Smooth muscle cell (in vitro differentiated cells): ENCODE results near the gene EFNA2. TPM values are rescaled to one million over a fixed set of nuclear protein-coding genes. Genes with fewer than 3 reads are reported as not detected.
A peak's percentile ranks its signal among the peaks of the same experiment; 100 is the strongest.
"Not testable (repeated sequence)": the region's sequence is repeated elsewhere in the genome, so short reads cannot be mapped to it uniquely, and the experiment has no call there.

ENCODE experiments used
- DNase-seq: peaks from one replicate; lab custom pipeline; 2025; ENCODE audit not compliant: unreplicated experiment; lab: John Stamatoyannopoulos, UW
- H2AFZ ChIP-seq: fragments of 200-600 bp; sonication (generic); 2 replicates; pipeline ENCODE4 v1.6.0; 2016; ENCODE audit warnings: antibody characterized with exemption, low read depth, mild to moderate bottlenecking
- H3F3A ChIP-seq: fragments of 200-600 bp; sonication (generic); 2 replicates; pipeline ENCODE4 v1.6.0; 2017; ENCODE audit warnings: antibody characterized with exemption, low read depth
- H3K27ac ChIP-seq: fragments of 200-600 bp; sonication (generic); 2 replicates; pipeline ENCODE4 v1.5.1; 2016; ENCODE audit warnings: low read depth, mild to moderate bottlenecking
- H3K27me3 ChIP-seq: fragments of 200-600 bp; sonication (generic); 2 replicates; pipeline ENCODE4 v1.6.1; 2016; ENCODE audit warnings: low read depth, mild to moderate bottlenecking
- H3K36me3 ChIP-seq: fragments of 200-600 bp; sonication (generic); 2 replicates; pipeline ENCODE4 v1.5.1; 2016; ENCODE audit warnings: low read depth
- H3K4me1 ChIP-seq: fragments of 200-600 bp; sonication (generic); 2 replicates; pipeline ENCODE4 v1.5.1; 2016; ENCODE audit warnings: low read depth
- H3K4me2 ChIP-seq: fragments of 200-600 bp; sonication (generic); 2 replicates; pipeline ENCODE4 v1.6.0; 2016; ENCODE audit warnings: mild to moderate bottlenecking
- H3K4me3 ChIP-seq: fragments of 200-600 bp; sonication (generic); 2 replicates; pipeline ENCODE4 v1.5.1; 2016; ENCODE audit warnings: mild to moderate bottlenecking
- H3K79me2 ChIP-seq: fragments of 200-600 bp; sonication (generic); 2 replicates; pipeline ENCODE4 v1.6.0; 2016; ENCODE audit warnings: low read depth, mild to moderate bottlenecking
- H3K9ac ChIP-seq: fragments of 200-600 bp; sonication (generic); 2 replicates; pipeline ENCODE4 v1.6.0; 2016; ENCODE audit warnings: low read depth
- H3K9me3 ChIP-seq: fragments of 200-600 bp; sonication (generic); replicated peaks from 2 replicates; pipeline ENCODE4 v1.5.1; 2016; ENCODE audit warnings: low read depth
- H4K20me1 ChIP-seq: fragments of 200-600 bp; sonication (generic); 2 replicates; pipeline ENCODE4 v1.6.0; 2016; ENCODE audit warnings: low read depth
- WGBS: methylation state at CpG from one replicate; pipeline ENCODE4 v1.1.7; 2016; ENCODE audit warnings: low lambda C conversion rate; 5-methylcytosine and 5-hydroxymethylcytosine counted together
- polyA plus RNA-seq: library from polyadenylated mRNA; unstranded; fragments of >200 nt; fragmentation: Nextera tagmentation; extraction: Ambion mirVana; gene quantifications from 2 replicates; pipeline ENCODE4 v1.2.1, GENCODE V29; 2016
- total RNA-seq: library from RNA; depleted of rRNA; stranded (reverse); fragments of >200 nt; gene quantifications from 2 replicates; pipeline ENCODE4 v1.2.3, GENCODE V29; 2014
- TF ChIP-seq, protein P1 (sequence below): fragments of 200-600 bp; sonication (generic); IDR thresholded peaks from 2 replicates; pipeline ENCODE4 v1.5.1; 2017; ENCODE audit warnings: borderline replicate concordance, mild to moderate bottlenecking, antibody characterized with exemption; ENCODE audit not compliant: insufficient read depth, poor library complexity, severe bottlenecking

Gene EFNA2
- total and polyA plus RNA-seq, 2 experiments from 2014 or later, result 0.89 to 6.2 TPM

DNA sequence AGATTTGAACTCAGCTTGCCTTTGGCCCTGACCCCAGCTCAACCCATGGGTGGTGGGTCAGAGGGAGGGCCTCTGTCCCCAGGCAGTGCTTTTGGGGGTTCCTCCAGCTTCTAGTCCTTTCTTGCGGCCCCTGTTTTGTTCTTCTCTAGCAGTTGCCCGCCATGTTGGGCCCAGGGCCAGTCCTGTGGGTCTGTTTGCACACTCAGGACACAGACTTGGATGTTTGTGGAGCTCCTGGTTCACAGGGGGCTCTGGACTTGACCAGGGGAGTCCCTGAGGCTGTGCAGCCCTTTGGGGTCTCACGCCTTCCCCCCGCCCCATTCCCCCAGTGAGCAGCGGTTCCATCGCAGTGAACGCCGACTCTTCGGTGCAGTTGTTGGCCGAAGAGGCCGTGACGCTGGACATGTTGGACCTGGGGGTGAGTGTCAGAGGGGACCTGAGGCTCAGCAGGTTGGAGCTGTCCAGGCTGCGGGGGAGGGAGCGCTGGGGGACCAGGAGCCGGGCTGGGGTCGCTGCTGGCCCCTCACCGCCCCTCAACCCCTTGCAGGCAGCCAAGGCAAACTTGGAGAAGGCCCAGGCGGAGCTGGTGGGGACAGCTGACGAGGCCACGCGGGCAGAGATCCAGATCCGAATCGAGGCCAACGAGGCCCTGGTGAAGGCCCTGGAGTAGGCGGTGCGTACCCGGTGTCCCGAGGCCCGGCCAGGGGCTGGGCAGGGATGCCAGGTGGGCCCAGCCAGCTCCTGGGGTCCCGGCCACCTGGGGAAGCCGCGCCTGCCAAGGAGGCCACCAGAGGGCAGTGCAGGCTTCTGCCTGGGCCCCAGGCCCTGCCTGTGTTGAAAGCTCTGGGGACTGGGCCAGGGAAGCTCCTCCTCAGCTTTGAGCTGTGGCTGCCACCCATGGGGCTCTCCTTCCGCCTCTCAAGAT lies 41.6 kb upstream of the EFNA2 start:
- Histone ChIP-seq H3K9me3 (no peaks in the 10 kb centered on the region), H3K79me2 (peaks cover 21% of the 10 kb centered on the region), H2AFZ (no peak overlapping the region), H3K4me1 (peaks cover 11% of the 10 kb centered on the region), H3F3A (peaks cover 18% of the 10 kb centered on the region), H3K4me3 (no peak overlapping the region), H3K27me3 (no peaks in the 10 kb centered on the region), H3K27ac (peak overlapping the region; percentile 24), H3K36me3 (no peaks in the 10 kb centered on the region), H4K20me1 (peaks cover 13% of the 10 kb centered on the region), H3K4me2 (peak overlapping the region; percentile 62), H3K9ac (no peak overlapping the region)
- TF ChIP-seq, protein P1, sequence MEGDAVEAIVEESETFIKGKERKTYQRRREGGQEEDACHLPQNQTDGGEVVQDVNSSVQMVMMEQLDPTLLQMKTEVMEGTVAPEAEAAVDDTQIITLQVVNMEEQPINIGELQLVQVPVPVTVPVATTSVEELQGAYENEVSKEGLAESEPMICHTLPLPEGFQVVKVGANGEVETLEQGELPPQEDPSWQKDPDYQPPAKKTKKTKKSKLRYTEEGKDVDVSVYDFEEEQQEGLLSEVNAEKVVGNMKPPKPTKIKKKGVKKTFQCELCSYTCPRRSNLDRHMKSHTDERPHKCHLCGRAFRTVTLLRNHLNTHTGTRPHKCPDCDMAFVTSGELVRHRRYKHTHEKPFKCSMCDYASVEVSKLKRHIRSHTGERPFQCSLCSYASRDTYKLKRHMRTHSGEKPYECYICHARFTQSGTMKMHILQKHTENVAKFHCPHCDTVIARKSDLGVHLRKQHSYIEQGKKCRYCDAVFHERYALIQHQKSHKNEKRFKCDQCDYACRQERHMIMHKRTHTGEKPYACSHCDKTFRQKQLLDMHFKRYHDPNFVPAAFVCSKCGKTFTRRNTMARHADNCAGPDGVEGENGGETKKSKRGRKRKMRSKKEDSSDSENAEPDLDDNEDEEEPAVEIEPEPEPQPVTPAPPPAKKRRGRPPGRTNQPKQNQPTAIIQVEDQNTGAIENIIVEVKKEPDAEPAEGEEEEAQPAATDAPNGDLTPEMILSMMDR, result peak; percentile 86
- peak; percentile 47 for DNase-seq
- WGBS, result 64% methylated on average over 25 of the region's 33 CpGs

- WGBS, result 77% methylated on average over 27 of the region's 31 CpGs
- H3K9ac ChIP-seq, result no peak overlapping the region
- no peaks in the 10 kb centered on the region for H3K9me3 ChIP-seq
- TF ChIP-seq, protein P1, result no peak
- no peaks in the 10 kb centered on the region for H3K27me3 ChIP-seq
- peaks cover 6% of the 10 kb centered on the region for H3K4me1 ChIP-seq
- DNase-seq, result no peak
- H3K4me2 ChIP-seq, result peak overlapping the region; percentile 62
- H3F3A ChIP-seq, result peaks cover 10% of the 10 kb centered on the region
- H3K79me2 ChIP-seq, result peaks cover 23% of the 10 kb centered on the region
- no peak overlapping the region for H3K4me3 ChIP-seq
- H3K36me3 ChIP-seq, result no peaks in the 10 kb centered on the region
- peaks cover 16% of the 10 kb centered on the region for H4K20me1 ChIP-seq
- peak overlapping the region; percentile 24 for H3K27ac ChIP-seq
- no peak overlapping the region for H2AFZ ChIP-seq
Observed at GRCh38 chr19:1244693-1245451, 40.8 kb upstream of the EFNA2 start.

DNA sequence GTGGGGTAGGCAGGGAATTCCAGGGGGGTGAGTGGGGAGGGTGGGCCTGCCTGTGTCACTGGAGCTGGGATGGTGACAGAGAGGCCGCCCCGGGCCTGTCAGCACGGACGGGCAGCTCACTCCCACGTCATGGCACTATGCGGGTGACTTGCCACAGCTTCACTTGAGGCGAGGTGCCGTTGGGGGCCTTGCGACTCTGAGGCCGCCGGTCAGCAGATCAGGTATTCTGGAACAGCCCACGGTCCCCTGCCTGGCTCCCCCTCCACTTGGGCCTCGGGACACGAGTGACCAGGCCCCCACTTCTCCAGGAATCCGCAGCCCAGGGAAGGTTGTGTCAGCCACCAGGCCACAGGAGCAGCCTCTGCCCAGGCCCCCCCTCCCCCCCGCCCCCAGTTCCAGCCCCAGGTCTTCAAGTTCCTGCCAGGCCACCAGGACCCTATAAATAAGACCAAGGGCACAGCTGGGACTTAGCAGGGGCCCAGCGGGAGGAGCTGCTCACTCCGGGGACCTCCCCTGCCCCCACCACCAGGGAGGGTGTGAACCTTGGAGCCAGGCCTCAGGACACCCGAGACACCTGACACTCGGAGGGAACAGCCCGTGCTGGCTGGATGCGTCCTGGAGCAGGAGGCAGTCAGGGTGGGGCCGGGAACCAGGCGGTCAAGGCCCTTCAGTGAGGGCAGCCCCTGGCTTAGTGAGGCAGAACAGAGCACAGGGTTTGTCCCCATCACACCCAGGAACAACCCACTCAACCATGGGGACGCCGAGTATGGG lies 40.0 kb upstream of the EFNA2 start:
- H3K36me3 ChIP-seq, result no peaks in the 10 kb centered on the region
- H3K79me2 ChIP-seq, result peaks cover 27% of the 10 kb centered on the region
- no peak for DNase-seq
- H3K9me3 ChIP-seq, result no peaks in the 10 kb centered on the region
- peaks cover 5% of the 10 kb centered on the region for H3K4me1 ChIP-seq
- H2AFZ ChIP-seq, result no peak overlapping the region
- H3F3A ChIP-seq, result peaks cover 9% of the 10 kb centered on the region
- no peak overlapping the region for H3K9ac ChIP-seq
- H3K4me3 ChIP-seq, result no peak overlapping the region
- 81% methylated on average over 16 of the region's 26 CpGs for WGBS
- no peak overlapping the region for H3K4me2 ChIP-seq
- peak overlapping the region; percentile 24 for H3K27ac ChIP-seq
- peaks cover 22% of the 10 kb centered on the region for H4K20me1 ChIP-seq
- TF ChIP-seq, protein P1, result no peak
- H3K27me3 ChIP-seq, result no peaks in the 10 kb centered on the region

DNA sequence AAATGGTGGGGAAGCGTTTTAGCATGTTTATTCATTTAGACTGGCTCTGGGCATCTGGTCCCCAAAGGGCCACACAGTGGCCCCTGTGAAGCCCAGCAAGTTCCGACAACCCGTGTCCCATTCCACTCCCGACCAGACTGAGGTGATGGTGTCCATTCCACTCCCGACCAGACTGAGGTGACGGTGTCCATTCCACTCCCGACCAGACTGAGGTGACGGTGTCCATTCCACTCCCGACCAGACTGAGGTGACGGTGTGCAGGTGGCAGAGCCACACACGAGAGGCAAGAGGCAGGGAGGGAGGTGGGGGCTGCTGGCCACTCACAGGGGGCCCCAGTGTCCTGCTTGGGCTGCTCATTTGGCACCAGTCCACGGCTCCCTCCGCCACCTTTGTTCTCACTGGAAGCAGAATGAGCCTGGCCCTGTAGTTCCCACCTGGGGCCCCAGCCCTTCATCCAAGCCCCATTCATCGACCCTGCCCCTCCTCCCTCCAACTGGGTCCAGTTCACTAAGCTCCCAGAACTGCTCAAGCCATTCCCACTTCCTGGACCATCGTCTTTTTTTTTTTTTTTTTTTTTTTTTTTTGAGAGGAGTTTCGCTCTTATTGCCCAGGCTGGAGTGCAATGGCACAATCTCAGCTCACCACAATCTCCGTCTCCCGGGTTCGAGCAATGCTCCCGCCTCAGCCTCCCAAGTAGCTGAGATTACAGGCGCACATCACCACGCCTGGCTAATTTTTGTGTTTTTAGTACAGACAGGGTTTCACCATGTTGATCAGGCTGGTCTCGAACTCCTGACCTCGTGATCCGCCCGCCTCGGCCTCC lies 39.2 kb upstream of the EFNA2 start:
- peaks cover 32% of the 10 kb centered on the region for H3K79me2 ChIP-seq
- 88% methylated on average over 27 of the region's 27 CpGs for WGBS
- H2AFZ ChIP-seq, result not testable (repeated sequence)

More for the DNA sequence above, 39.2 kb upstream of the EFNA2 start:
- peaks cover 13% of the 10 kb centered on the region for H3F3A ChIP-seq
- not testable (repeated sequence) for DNase-seq, H3K4me2 ChIP-seq, H3K27ac ChIP-seq, H3K9ac ChIP-seq, H3K4me1 ChIP-seq, H3K9me3 ChIP-seq, H3K4me3 ChIP-seq, H3K36me3 ChIP-seq, H3K27me3 ChIP-seq
- peaks cover 30% of the 10 kb centered on the region for H4K20me1 ChIP-seq
